Cardiac muscle cell (in vitro differentiated cells and primary cell): Measurements from ENCODE around the gene PLXNB1. TPM values are rescaled to one million over a fixed set of nuclear protein-coding genes. Genes with fewer than 3 reads are reported as not detected.

Experiments used
- DNase-seq, 2 donors: peaks; one replicate each; pipeline versions ENCODE4 v3.0.0 to v3.0.0-alpha.2; 2010 to 2017; ENCODE audit warnings: low read depth in 1 of 2, low spot score in 1 of 2
- H3K27ac ChIP-seq: fragments of 200-600 bp; sonication (generic); 2 replicates; pipeline ENCODE4 v1.5.1; 2016
- H3K27me3 ChIP-seq: fragments of 200-600 bp; sonication (generic); 2 replicates; pipeline ENCODE4 v1.6.0; 2016; ENCODE audit warnings: control low read depth
- H3K36me3 ChIP-seq: fragments of 200-600 bp; sonication (generic); 2 replicates; pipeline ENCODE4 v1.5.1; 2016; ENCODE audit warnings: control low read depth
- H3K4me1 ChIP-seq: fragments of 200-600 bp; sonication (generic); 2 replicates; pipeline ENCODE4 v1.8.1; 2017; ENCODE audit warnings: low read depth, mild to moderate bottlenecking, mixed run types
- H3K4me3 ChIP-seq: fragments of 200-600 bp; sonication (generic); 2 replicates; pipeline ENCODE4 v1.5.1; 2016; ENCODE audit warnings: mild to moderate bottlenecking
- H3K9me3 ChIP-seq: fragments of 200-600 bp; sonication (generic); 2 replicates; pipeline ENCODE4 v1.5.1; 2017; ENCODE audit warnings: low read depth, mild to moderate bottlenecking, control low read depth
- CTCF ChIP-seq: IDR thresholded peaks from 2 replicates; pipeline ENCODE4 v1.5.1; 2012; ENCODE audit warnings: low read depth, mild to moderate bottlenecking, low read length
- polyA plus RNA-seq: library from polyadenylated mRNA; unstranded; fragments of >200 nt; fragmentation: Nextera tagmentation; extraction: Ambion mirVana; gene quantifications from 2 replicates; pipeline ENCODE4 v1.2.1, GENCODE V29; 2016
- total RNA-seq: library from RNA; depleted of rRNA; stranded (reverse); fragments of >200 nt; gene quantifications from 2 replicates; pipeline ENCODE4 v1.2.3, GENCODE V29; 2016

The PLXNB1 gene
- total and polyA plus RNA-seq, 2 experiments from 2014 or later = 23.9 to 47.1 TPM

GRCh38 chr3:48430708-48431101 lies 819 bp upstream of the PLXNB1 start:
- no peak for TF ChIP-seq CTCF
- H3K27ac ChIP-seq = no peak overlapping the region
- no peak for DNase-seq
- no peaks in the 10 kb centered on the region for H3K36me3 ChIP-seq
- no peak overlapping the region for H3K4me3 ChIP-seq
- H3K4me1 ChIP-seq = peaks cover 23% of the 10 kb centered on the region
- no peaks in the 10 kb centered on the region for H3K27me3 ChIP-seq
- no peaks in the 10 kb centered on the region for H3K9me3 ChIP-seq

- no peaks in the 10 kb centered on the region for H3K9me3 ChIP-seq
- peak; percentile 44 to 60 for DNase-seq
- peak overlapping the region; percentile 80 for H3K27ac ChIP-seq
- H3K36me3 ChIP-seq = no peaks in the 10 kb centered on the region
- no peak for TF ChIP-seq CTCF
- peak overlapping the region; percentile 62 for H3K4me3 ChIP-seq
- H3K27me3 ChIP-seq = no peaks in the 10 kb centered on the region
- peaks cover 33% of the 10 kb centered on the region for H3K4me1 ChIP-seq
Observed at GRCh38 chr3:48429317-48429959, 448 bp downstream of the PLXNB1 start.

GRCh38 chr3:48428572-48429316 lies 1.1 kb downstream of the PLXNB1 start:
- Histone ChIP-seq H3K4me1 (peaks cover 33% of the 10 kb centered on the region), H3K27ac (peak overlapping the region; percentile 80), H3K9me3 (no peaks in the 10 kb centered on the region), H3K36me3 (no peaks in the 10 kb centered on the region), H3K27me3 (no peaks in the 10 kb centered on the region), H3K4me3 (peak overlapping the region; percentile 62)
- DNase-seq = peak; percentile 20 to 67
- TF ChIP-seq CTCF = no peak

- Histone ChIP-seq H3K27ac (no peak overlapping the region), H3K4me1 (peaks cover 33% of the 10 kb centered on the region), H3K27me3 (no peaks in the 10 kb centered on the region), H3K9me3 (no peaks in the 10 kb centered on the region), H3K36me3 (no peaks in the 10 kb centered on the region), H3K4me3 (peak overlapping the region; percentile 62)
- no peak for DNase-seq
- TF ChIP-seq CTCF = no peak
Observed at GRCh38 chr3:48428088-48428571, 1.8 kb downstream of the PLXNB1 start.

- Histone ChIP-seq H3K27me3 (no peaks in the 10 kb centered on the region), H3K9me3 (no peaks in the 10 kb centered on the region), H3K4me3 (no peak overlapping the region), H3K27ac (no peak overlapping the region), H3K36me3 (no peaks in the 10 kb centered on the region), H3K4me1 (peaks cover 33% of the 10 kb centered on the region)
- no peak for DNase-seq
- TF ChIP-seq CTCF = no peak
Observed at GRCh38 chr3:48427630-48427962, 2.3 kb downstream of the PLXNB1 start.
